ENCODE measurements around the gene BLTP1.

The BLTP1 gene

GRCh38 chr4:122122083-122122482 lies 30.0 kb upstream of the BLTP1 start:
- Histone ChIP-seq H4K20me1 (ENCODE audit: low read depth, low read length) (no peaks in the 10 kb centered on the region), H3K9ac (ENCODE audit: low read length) (no peak overlapping the region), H3K9me3 (ENCODE audit: insufficient read depth, low read length) (no peaks in the 10 kb centered on the region), H3K9me2 (replicated peaks; ENCODE audit: insufficient read depth, low read length) (no peaks in the 10 kb centered on the region), H2AFZ (ENCODE audit: low read depth, low read length, severe bottlenecking) (no peak overlapping the region), H3K4me2 (ENCODE audit: low read depth, low read length, poor library complexity, severe bottlenecking) (no peak overlapping the region), H3K4me3 (ENCODE audit: insufficient read depth, low read length, poor library complexity, severe bottlenecking) (no peak overlapping the region), H3K27me3 (ENCODE audit: low read length) (no peaks in the 10 kb centered on the region), H3K36me3 (ENCODE audit: low read length) (no peaks in the 10 kb centered on the region), H3K79me2 (ENCODE audit: insufficient read depth, low read length) (no peaks in the 10 kb centered on the region), H3K27ac (ENCODE audit: low read depth, low read length) (no peak overlapping the region), H3F3A (ENCODE audit: insufficient read depth) (no peaks in the 10 kb centered on the region)
- no peak for TF ChIP-seq EZH2phosphoT487 (conservative IDR thresholded peaks at IDR 0.05; ENCODE audit: low read length)

GRCh38 chr4:122129061-122129460 lies 23.1 kb upstream of the BLTP1 start:
- no peaks in the 10 kb centered on the region for H3K9me2 ChIP-seq (replicated peaks; ENCODE audit: insufficient read depth, low read length)
- no peak overlapping the region for H2AFZ ChIP-seq (ENCODE audit: low read depth, low read length, severe bottlenecking)
- TF ChIP-seq EZH2phosphoT487 (conservative IDR thresholded peaks at IDR 0.05; ENCODE audit: low read length) (no peak), CTCF (IDR thresholded peaks at IDR 0.05; ENCODE audit: insufficient read depth, low read length, poor library complexity, severe bottlenecking) (no peak)
- no peaks in the 10 kb centered on the region for H4K20me1 ChIP-seq (ENCODE audit: low read depth, low read length)
- no peak overlapping the region for H3K4me2 ChIP-seq (ENCODE audit: low read depth, low read length, poor library complexity, severe bottlenecking)
- no peaks in the 10 kb centered on the region for H3K9me3 ChIP-seq (ENCODE audit: insufficient read depth, low read length)
- H3F3A ChIP-seq (ENCODE audit: insufficient read depth), result no peaks in the 10 kb centered on the region
- H3K27me3 ChIP-seq (ENCODE audit: low read length), result no peaks in the 10 kb centered on the region
- H3K79me2 ChIP-seq (ENCODE audit: insufficient read depth, low read length), result no peaks in the 10 kb centered on the region
- H3K4me3 ChIP-seq (ENCODE audit: insufficient read depth, low read length, poor library complexity, severe bottlenecking), result no peak overlapping the region
- no peaks in the 10 kb centered on the region for H3K36me3 ChIP-seq (ENCODE audit: low read length)
- no peak overlapping the region for H3K9ac ChIP-seq (ENCODE audit: low read length)
- no peak overlapping the region for H3K27ac ChIP-seq (ENCODE audit: low read depth, low read length)

DNA sequence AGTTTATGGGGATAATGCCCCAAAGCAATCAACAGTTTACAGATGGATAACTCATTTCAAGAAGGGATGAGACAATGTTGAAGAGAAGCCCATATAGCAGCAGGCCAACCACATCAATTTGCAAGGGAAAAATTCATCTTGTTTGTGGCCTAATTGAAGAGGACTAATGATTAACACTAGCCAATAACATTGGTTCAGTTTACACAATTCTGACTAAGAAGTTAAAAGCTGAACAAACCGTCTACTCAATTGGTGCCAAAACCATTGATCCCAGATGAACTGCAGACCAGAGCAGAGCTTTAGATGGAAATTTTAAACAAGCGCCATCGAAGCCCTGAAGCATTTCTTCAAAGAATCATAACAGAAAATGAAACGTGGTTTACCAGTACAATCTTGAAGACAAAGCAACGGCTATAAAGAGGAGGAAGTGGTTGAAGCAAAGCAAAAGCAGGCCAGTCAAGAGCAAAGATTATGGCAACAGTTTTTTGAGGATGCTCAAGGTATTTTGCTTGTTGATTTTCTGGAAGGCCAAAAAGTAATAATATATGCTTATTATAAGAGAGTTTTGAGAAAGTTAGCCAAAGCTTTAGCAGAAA lies 20.5 kb upstream of the BLTP1 start:
- H3K9me2 ChIP-seq (replicated peaks; ENCODE audit: insufficient read depth, low read length), result no peaks in the 10 kb centered on the region
- H3K4me2 ChIP-seq (ENCODE audit: low read depth, low read length, poor library complexity, severe bottlenecking), result no peak overlapping the region
- H3K36me3 ChIP-seq (ENCODE audit: low read length), result no peaks in the 10 kb centered on the region
- no peaks in the 10 kb centered on the region for H3K27me3 ChIP-seq (ENCODE audit: low read length)
- no peaks in the 10 kb centered on the region for H4K20me1 ChIP-seq (ENCODE audit: low read depth, low read length)
- no peak overlapping the region for H3K4me3 ChIP-seq (ENCODE audit: insufficient read depth, low read length, poor library complexity, severe bottlenecking)
- H3F3A ChIP-seq (ENCODE audit: insufficient read depth), result no peaks in the 10 kb centered on the region
- no peak overlapping the region for H3K27ac ChIP-seq (ENCODE audit: low read depth, low read length)
- TF ChIP-seq CTCF (IDR thresholded peaks at IDR 0.05; ENCODE audit: insufficient read depth, low read length, poor library complexity, severe bottlenecking) (no peak), EZH2phosphoT487 (conservative IDR thresholded peaks at IDR 0.05; ENCODE audit: low read length) (no peak)
- no peak overlapping the region for H2AFZ ChIP-seq (ENCODE audit: low read depth, low read length, severe bottlenecking)
- H3K9ac ChIP-seq (ENCODE audit: low read length), result no peak overlapping the region
- H3K9me3 ChIP-seq (ENCODE audit: insufficient read depth, low read length), result no peaks in the 10 kb centered on the region
- no peaks in the 10 kb centered on the region for H3K79me2 ChIP-seq (ENCODE audit: insufficient read depth, low read length)

GRCh38 chr4:122132891-122133290 lies 19.2 kb upstream of the BLTP1 start:
- TF ChIP-seq CTCF (IDR thresholded peaks at IDR 0.05; ENCODE audit: insufficient read depth, low read length, poor library complexity, severe bottlenecking) (no peak), EZH2phosphoT487 (conservative IDR thresholded peaks at IDR 0.05; ENCODE audit: low read length) (no peak)
- Histone ChIP-seq H3K4me3 (ENCODE audit: insufficient read depth, low read length, poor library complexity, severe bottlenecking) (no peak overlapping the region), H3K9me2 (replicated peaks; ENCODE audit: insufficient read depth, low read length) (no peaks in the 10 kb centered on the region), H3K27ac (ENCODE audit: low read depth, low read length) (no peak overlapping the region), H3K79me2 (ENCODE audit: insufficient read depth, low read length) (no peaks in the 10 kb centered on the region), H3K9me3 (ENCODE audit: insufficient read depth, low read length) (no peaks in the 10 kb centered on the region), H3K36me3 (ENCODE audit: low read length) (no peaks in the 10 kb centered on the region), H4K20me1 (ENCODE audit: low read depth, low read length) (no peaks in the 10 kb centered on the region), H3F3A (ENCODE audit: insufficient read depth) (no peaks in the 10 kb centered on the region), H3K4me2 (ENCODE audit: low read depth, low read length, poor library complexity, severe bottlenecking) (no peak overlapping the region), H3K27me3 (ENCODE audit: low read length) (no peaks in the 10 kb centered on the region), H3K9ac (ENCODE audit: low read length) (no peak overlapping the region), H2AFZ (ENCODE audit: low read depth, low read length, severe bottlenecking) (no peak overlapping the region)

All from SU-DHL-6 (cell line).